IgD-negative memory B cell (primary cell): ENCODE measurements around the gene ERFL. TPM values are rescaled to one million over a fixed set of nuclear protein-coding genes. Genes with fewer than 3 reads are reported as not detected.
A peak's percentile ranks its signal among the peaks of the same experiment; 100 is the strongest.

Experiments used
- H3K27ac Mint-ChIP-seq, 3 donors: one replicate each; pipeline ENCODE4 v1.8.0; 2020 to 2022; ENCODE audit warnings: mild to moderate bottlenecking in 3 of 3, mixed read lengths in 3 of 3, moderate library complexity in 1 of 3
- H3K27me3 Mint-ChIP-seq: one replicate; pipeline ENCODE4 v1.8.0; 2021; ENCODE audit warnings: mixed read lengths
- H3K36me3 Mint-ChIP-seq: one replicate; pipeline ENCODE4 v1.8.0; 2020; ENCODE audit warnings: mild to moderate bottlenecking, mixed read lengths
- H3K4me1 Mint-ChIP-seq, 3 donors: one replicate each; pipeline ENCODE4 v1.8.0; 2020 to 2022; ENCODE audit warnings: mixed read lengths in 3 of 3, mild to moderate bottlenecking in 1 of 3
- H3K4me3 Mint-ChIP-seq, 4 donors: one replicate each; pipeline ENCODE4 v1.8.0; 2020 to 2022; ENCODE audit warnings: mild to moderate bottlenecking in 4 of 4, mixed read lengths in 4 of 4, moderate library complexity in 3 of 4
- H3K9me3 Mint-ChIP-seq, 3 donors: one replicate each; pipeline ENCODE4 v1.8.0; 2020 to 2021; ENCODE audit warnings: mixed read lengths in 3 of 3, mild to moderate bottlenecking in 1 of 3
- polyA plus RNA-seq: library from polyadenylated mRNA; unstranded; fragments of 300-500 nt; fragmentation: Illumina TruSeq; gene quantifications from one replicate; pipeline ENCODE4 v1.2.3, GENCODE V29; 2021

The ERFL gene
- polyA plus RNA-seq, 1 donor from 2014 or later = not detected

DNA sequence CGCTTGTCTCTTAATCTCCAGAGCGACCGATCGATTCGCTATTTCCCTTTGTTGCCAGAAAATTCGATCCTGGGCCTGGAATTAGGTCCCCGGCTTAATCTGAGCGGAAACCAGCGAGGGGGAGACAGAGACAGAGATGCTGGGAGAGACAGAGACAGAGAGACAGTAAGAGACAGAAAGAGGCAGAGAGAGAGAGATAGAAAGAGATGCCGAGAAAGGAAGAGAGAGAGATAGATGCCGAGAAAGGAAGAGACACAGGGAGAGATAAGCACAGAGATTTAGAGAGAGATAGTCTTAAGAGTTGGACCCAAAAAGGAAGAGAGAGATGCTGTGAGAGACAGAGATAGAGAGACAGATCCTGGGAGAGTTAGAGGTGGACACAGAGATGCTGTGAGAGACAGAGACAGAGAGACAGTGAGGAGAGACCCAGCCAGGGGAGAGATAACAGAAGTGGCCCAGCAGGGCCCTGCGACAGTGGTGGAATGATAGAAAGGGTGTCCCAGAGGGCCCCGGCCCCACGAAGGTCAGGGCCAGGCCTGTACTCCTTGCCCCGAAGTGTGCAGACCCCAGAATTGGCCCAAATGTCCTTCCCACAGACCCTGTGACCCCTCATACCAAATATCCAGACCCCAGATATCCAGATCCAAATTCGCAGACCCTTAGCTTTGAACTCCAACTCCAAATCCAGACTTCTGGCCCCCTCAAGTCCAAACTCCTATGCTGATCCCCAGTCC lies 1.3 kb downstream of the ERFL start:
- H3K27me3 Mint-ChIP-seq = peaks cover 20% of the 10 kb centered on the region
- no peak overlapping the region for H3K27ac Mint-ChIP-seq
- H3K36me3 Mint-ChIP-seq = no peaks in the 10 kb centered on the region
- no peak overlapping the region for H3K4me3 Mint-ChIP-seq
- no peaks in the 10 kb centered on the region for H3K9me3 Mint-ChIP-seq
- H3K4me1 Mint-ChIP-seq = peaks cover 19 to 33% (median 31%) of the 10 kb centered on the region in 3 donors

DNA sequence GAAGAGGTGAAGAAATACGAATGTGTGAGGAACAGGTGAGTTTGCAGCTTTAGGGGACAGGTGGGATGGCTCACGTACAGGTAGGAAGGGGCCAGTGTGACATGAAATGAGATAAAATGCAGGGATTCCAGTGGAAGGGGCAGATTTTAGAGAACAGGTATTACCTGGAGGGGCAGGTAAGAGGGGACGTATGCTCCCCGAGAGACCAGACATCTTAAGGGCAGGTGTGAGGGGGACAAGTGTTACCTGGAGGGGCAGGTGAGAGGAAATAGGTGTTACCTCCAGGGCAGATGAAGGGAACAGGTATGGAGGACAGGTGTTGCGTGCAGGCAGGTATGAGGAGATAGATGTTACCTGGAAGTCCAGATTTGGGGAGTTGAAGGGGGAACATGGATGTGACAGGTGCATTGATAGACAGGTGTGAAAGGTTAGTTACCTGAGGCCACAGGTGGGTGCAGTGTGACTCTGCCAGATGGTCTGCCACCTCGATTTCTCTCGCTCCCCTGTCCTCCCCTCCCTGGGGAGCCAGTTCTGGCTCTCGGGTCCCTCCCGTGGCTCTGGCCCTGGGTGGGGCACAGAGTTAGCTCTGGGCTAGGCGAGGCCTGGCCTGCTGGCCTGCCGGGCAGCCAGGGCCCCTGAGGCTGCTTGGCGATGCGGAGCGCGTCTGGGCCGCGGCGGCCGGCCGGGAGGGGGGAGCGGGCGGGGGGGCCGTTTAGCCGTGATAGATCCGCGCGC lies 2.1 kb downstream of the ERFL start:
- Mint-ChIP-seq H3K9me3 (no peaks in the 10 kb centered on the region), H3K4me1 (peaks cover 18 to 32% (median 31%) of the 10 kb centered on the region in 3 donors), H3K27me3 (peaks cover 24% of the 10 kb centered on the region), H3K27ac (no peak overlapping the region), H3K4me3 (no peak overlapping the region), H3K36me3 (no peaks in the 10 kb centered on the region)

DNA sequence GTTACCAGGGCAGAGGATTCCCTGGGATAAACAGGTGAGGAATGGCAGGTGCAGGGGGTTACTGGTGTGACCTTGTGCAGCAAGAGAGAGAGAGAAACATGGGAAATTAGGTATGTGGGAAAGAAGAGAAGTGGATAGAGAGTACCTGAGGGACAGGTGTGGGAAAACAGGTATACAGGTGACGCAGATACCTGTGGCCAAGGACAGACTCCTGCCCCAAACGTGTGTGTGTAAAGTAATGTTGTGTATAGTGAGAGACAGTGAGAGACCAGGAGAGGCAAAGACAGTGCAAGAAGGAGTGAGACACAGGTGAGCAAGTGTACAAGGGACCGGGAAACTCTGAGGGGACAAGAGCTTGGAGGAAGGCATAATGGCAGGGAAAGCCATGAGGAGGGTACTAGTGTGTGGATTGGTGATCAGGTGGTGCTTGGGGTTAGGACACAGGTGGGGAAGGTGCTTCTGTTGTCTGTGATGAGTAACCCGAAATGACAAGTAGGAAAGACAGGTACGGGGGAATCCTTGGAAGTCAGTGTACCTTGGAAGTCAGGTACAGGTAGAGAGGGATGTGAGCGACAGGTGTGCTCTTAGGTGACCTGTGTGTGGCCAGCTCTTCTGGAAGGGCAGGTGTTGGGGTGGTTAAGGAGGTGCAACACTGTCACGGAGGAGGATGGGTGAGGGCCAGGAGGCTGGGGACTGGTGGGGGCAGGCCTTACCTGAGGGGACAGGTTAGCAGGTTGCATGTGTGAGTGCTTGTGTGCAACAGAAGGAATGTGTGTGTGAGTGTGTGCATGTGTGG lies 2.8 kb downstream of the ERFL start:
- Mint-ChIP-seq H3K4me1 (peaks cover 12 to 31% (median 26%) of the 10 kb centered on the region in 3 donors), H3K36me3 (no peaks in the 10 kb centered on the region), H3K4me3 (no peak overlapping the region), H3K27me3 (peaks cover 25% of the 10 kb centered on the region), H3K9me3 (no peaks in the 10 kb centered on the region), H3K27ac (no peak overlapping the region)

DNA sequence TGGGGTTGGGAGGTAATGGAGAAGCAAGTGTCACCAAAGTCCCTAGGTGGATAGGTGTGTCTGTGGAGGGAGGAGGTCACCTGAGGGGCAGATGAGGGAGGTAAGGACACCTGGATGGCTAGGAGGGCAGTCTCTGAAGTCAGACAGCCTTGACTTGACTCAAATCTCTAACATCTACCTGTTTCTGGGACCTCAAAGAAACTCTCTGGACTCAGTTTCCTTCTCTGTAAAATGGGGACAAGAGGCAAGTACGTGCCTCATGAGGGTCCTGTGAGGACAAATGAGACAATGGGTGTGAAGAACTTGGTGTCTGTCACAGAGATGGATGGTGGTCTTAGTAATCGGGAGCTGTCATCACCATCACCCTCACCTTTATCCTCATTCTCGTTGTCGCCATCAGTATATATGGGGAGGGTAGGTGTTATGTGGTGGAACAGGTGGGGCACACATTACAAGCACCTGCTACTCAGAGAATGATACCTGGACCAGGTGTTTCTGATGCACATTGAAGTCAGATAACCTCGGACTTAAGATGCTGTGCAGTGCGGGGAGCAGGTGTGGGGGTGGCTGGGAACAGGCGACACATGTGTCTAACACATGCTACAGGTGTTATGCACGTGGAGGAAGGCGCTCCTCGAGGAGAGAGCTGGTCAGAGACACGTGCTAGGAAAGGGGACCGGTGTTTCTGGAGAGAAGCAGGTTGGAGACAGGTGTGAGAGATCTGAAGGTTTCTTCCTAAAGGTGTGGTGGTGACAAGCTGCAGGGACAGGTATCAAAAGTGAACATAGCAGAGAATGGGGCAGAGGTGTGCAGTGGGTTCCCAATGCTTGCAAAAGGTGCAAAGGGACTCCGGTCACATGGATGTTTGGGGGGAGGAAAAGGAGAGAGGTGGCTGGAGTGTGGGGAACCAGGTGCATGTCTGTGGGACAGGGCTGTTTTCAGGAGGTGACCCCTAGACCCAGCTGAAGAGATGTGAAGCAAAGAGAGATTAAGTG lies 3.8 kb downstream of the ERFL start:
- peaks cover 16% of the 10 kb centered on the region for H3K27me3 Mint-ChIP-seq
- H3K36me3 Mint-ChIP-seq = no peaks in the 10 kb centered on the region
- H3K27ac Mint-ChIP-seq = no peak overlapping the region
- H3K4me1 Mint-ChIP-seq = peaks cover 5 to 23% (median 18%) of the 10 kb centered on the region in 3 donors
- H3K4me3 Mint-ChIP-seq = peak overlapping the region in 1 of 4 donors; percentile 24
- no peaks in the 10 kb centered on the region for H3K9me3 Mint-ChIP-seq

DNA sequence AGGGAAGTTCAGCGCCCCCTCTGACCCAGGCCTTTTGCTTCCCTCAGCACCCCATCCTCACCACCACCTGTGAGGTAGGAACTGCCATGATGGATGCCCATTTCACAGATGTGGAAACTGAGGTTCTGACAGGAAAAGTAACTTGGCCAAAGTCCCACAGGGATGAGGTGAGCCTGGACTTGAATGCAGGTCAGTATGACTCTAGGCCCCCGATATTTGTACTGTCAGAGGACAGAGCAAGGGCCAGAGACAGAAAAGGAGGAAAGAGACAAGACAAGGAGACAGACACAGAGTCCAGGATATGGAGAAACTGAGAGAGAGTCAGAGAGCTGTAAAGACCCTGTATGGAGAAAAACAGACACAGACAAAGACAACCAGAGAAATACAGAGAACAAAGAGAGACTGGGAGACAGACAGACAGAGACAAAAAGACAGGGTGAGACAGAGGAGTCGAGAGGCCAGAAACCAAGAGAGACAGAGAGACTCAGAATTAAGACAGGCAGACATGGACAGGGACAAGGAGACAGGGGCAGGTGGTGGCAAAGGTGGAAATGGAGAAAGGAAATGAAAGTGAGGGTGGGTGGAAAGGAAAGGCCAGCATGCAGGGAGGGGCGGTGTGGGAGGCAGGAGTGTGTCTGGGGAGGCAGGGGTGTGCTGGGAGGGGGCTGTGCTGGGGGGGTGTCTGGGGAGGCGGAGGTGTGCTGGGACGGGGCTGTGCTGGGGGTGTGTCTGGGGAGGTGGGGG lies 5.0 kb downstream of the ERFL start:
- H3K36me3 Mint-ChIP-seq = no peaks in the 10 kb centered on the region
- peaks cover 5 to 16% (median 12%) of the 10 kb centered on the region in 3 donors for H3K4me1 Mint-ChIP-seq
- H3K27me3 Mint-ChIP-seq = peaks cover 13% of the 10 kb centered on the region
- peak overlapping the region in 2 of 4 donors; percentile 50 to 80 for H3K4me3 Mint-ChIP-seq
- H3K9me3 Mint-ChIP-seq = no peaks in the 10 kb centered on the region
- peak overlapping the region in 1 of 3 donors; percentile 17 for H3K27ac Mint-ChIP-seq

DNA sequence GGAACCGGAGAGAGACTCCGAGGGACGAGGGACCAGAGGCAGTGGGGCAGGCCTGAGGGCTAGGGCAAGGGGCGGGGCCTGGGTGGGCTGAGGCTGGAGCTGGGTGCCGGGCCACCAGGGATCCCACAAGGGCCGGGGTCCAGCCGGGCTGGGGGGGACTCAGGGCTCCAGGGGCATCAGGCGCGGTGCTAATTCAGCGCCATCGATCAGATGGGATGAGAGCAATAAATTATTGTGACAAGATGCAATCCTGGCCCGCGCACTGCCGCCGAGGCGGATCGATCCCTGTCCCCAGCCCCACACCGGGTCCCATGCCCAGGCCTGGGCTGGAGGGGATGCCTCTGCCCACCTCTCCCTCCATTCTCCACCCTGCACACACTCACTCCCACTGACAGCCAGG lies 5.7 kb downstream of the ERFL start:
- peaks cover 13% of the 10 kb centered on the region for H3K27me3 Mint-ChIP-seq
- H3K4me1 Mint-ChIP-seq = peaks cover 5 to 16% (median 12%) of the 10 kb centered on the region in 3 donors
- peak overlapping the region in 1 of 3 donors; percentile 62 for H3K27ac Mint-ChIP-seq
- H3K4me3 Mint-ChIP-seq = no peak overlapping the region
- H3K36me3 Mint-ChIP-seq = no peaks in the 10 kb centered on the region
- no peaks in the 10 kb centered on the region for H3K9me3 Mint-ChIP-seq

DNA sequence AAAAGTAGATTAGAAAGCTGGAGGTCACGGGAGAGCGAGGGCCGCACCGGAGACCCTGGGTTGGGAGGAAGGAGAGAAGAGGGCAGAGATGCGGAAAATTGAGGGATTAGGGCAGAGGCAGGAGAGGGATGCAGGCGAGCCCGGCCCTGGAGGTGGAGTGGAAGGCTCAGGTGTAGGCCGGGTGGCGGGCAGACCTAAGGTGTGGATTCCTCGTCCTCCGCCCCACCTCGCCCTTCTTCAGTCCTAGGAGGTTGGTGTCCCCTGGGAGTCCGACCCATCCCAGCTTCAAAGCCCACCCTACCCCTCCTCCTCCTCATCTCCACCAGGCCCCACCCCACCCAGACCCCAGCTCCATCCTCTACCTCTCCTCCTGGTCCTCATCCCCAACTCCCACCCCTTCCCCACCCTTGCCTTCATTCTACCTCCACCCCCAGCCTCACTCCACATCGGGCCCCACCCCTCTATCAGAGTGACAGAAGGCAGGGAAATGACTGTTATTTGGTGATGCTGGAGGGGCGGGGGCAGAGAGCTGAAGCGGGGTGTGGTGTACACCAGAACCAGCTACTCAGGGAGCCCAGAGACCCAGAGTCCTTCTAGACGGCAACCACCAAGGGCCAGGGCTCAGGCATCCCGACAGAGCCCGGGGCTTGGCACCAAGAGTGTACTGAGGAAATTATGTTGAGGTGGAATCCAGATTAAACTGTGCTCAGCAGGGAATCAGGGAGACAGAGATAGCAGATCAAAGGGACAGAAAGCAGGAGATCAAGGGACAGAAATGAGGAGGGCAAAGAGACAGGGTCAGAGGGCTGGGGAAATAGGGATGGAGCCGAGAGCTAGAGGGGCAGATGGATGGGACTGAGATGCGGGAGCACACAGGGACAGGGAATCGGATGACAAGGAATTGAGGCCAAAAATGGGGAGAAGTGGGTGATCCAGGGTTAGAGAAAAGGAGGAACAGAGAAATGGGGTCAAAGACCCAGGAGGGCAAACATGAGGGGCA lies 6.4 kb downstream of the ERFL start:
- H3K36me3 Mint-ChIP-seq = no peaks in the 10 kb centered on the region
- peaks cover 13% of the 10 kb centered on the region for H3K27me3 Mint-ChIP-seq
- H3K27ac Mint-ChIP-seq = peak overlapping the region in 1 of 3 donors; percentile 62
- H3K4me1 Mint-ChIP-seq = peaks cover 5 to 16% (median 12%) of the 10 kb centered on the region in 3 donors
- H3K4me3 Mint-ChIP-seq = peak overlapping the region in 3 of 4 donors; percentile 42 to 55 (median 43)
- no peaks in the 10 kb centered on the region for H3K9me3 Mint-ChIP-seq

DNA sequence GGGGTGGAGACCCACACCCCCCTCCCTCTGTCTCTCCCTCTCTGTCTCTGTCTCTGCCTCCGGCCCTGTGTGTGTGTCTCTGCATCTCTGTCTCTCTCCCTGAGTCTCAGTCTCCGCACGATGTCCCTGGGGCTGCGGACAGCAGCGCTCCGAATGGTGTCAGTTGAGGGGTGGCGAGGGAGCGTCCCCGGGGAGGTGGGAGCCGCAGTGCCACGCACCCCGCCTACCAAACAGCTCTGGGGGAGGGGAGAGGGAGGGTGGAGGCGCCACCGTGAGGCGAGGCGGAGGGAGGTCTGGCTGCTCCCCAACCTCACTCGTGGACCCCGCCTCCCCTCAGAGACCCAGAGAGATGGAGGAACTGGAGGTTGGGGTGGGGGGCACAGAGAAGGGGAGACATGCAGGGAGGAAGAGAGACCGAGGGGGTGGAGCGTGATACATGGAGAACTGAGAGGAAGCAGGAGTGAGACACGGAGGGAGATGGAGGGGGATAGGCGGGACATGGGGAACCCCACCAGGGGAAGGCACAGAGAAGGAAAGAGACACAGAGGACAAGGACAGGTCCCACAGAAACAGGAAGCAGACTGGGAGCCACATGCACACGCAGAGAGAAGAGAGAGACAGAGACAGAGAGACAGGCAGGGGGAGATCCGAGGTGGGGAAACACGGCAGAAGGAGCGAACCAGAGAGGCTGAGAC lies 7.2 kb downstream of the ERFL start:
- Mint-ChIP-seq H3K4me1 (peaks cover 5 to 16% (median 12%) of the 10 kb centered on the region in 3 donors), H3K27me3 (peaks cover 13% of the 10 kb centered on the region), H3K36me3 (no peaks in the 10 kb centered on the region), H3K27ac (peak overlapping the region in 1 of 3 donors; percentile 27), H3K9me3 (no peaks in the 10 kb centered on the region), H3K4me3 (peak overlapping the region in 1 of 4 donors; percentile 42)

DNA sequence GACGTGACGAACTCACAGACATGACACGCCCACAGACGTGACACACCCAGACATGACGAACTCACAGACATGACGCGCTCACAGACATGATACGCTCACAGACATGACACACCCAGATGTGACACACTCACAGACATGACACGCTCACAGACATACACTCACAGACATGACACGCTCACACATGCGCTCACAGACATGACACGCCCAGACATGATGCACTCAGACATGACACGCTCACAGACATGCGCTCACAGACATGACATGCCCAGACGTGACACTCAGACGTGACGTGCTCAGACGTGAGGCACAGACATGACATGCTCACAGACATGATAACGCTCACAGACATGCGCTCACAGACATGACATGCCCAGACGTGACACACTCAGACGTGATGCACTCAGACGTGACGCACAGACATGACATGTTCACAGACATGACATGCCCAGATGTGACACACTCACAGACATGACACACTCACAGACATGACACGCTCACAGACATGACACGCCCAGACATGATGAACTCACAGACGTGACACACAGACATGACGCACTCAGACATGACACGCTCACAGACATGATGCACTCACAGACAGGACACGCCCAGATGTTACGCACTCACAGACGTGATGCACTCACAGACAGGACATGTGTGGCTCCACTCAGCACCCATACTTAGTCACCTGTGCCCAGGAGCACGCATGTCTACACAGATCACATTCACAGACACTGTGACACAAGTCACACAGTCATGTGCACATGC lies 8.1 kb downstream of the ERFL start:
- peaks cover 13% of the 10 kb centered on the region for H3K27me3 Mint-ChIP-seq
- no peaks in the 10 kb centered on the region for H3K36me3 Mint-ChIP-seq
- peaks cover 5 to 16% (median 12%) of the 10 kb centered on the region in 3 donors for H3K4me1 Mint-ChIP-seq
- no peak overlapping the region for H3K27ac Mint-ChIP-seq
- no peak overlapping the region for H3K4me3 Mint-ChIP-seq
- no peaks in the 10 kb centered on the region for H3K9me3 Mint-ChIP-seq

DNA sequence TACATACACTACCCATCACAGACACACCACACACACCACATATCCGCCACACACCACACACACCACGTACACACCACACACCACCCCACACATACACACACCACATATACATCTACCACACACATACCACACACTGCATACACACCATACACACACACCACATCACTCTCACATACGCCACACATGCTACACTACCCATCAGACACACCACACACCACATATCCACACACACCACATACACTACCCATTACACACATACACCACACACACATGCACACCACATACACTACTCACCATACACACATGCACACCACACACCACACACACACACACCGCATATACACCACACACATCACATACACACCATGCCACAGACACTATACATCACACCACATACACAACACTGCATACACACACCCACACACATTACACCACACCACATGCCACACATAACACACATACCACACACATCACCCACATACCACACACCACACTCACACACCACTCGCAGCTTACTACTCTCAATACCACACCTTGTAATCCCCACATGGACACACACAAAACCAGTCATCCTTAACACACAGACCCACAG lies 9.5 kb downstream of the ERFL start:
- Mint-ChIP-seq H3K9me3 (no peaks in the 10 kb centered on the region), H3K4me1 (peaks cover 5 to 14% (median 14%) of the 10 kb centered on the region in 3 donors), H3K36me3 (no peaks in the 10 kb centered on the region), H3K27me3 (peaks cover 16% of the 10 kb centered on the region), H3K4me3 (no peak overlapping the region), H3K27ac (no peak overlapping the region)

DNA sequence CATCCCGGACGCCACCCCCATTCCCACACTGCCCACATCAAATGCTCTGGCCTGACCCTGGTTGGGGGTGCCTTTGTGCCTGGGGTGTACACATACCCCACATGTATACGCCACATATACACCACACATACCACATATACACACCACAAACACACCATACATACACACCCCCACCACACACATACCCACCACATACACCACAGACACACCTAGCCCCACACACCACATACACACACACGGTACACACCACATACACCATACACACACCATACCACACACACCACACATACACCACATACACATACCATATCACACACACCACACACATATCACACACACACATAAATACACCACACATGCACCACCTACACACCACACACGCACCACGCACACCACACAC lies 10.2 kb downstream of the ERFL start:
- Mint-ChIP-seq H3K27ac (no peak overlapping the region), H3K4me3 (no peak overlapping the region), H3K9me3 (no peaks in the 10 kb centered on the region), H3K27me3 (peaks cover 13% of the 10 kb centered on the region), H3K4me1 (peaks cover 1 to 15% (median 10%) of the 10 kb centered on the region in 3 donors), H3K36me3 (no peaks in the 10 kb centered on the region)
